Esophagus squamous epithelium (tissue), 4 donors: ENCODE measurements around the gene MUS81.

ENCODE experiments used
- CTCF ChIP-seq, 6 experiments: fragments of 450-650 bp in 4 of 6; fragments of 200-600 bp in 2 of 6; sonication (generic) in 2 of 6; IDR thresholded peaks; one replicate each; pipeline ENCODE4 v1.5.1; 2016 to 2019; ENCODE audit warnings: antibody characterized with exemption in 6 of 6, mild to moderate bottlenecking in 4 of 6, moderate library complexity in 4 of 6
- POLR2A ChIP-seq, 4 donors: fragments of 450-650 bp; IDR thresholded peaks; one replicate each; pipeline ENCODE4 v1.6.1; 2017; ENCODE audit warnings: antibody characterized with exemption in 4 of 4, mild to moderate bottlenecking in 4 of 4, moderate library complexity in 3 of 4

DNA sequence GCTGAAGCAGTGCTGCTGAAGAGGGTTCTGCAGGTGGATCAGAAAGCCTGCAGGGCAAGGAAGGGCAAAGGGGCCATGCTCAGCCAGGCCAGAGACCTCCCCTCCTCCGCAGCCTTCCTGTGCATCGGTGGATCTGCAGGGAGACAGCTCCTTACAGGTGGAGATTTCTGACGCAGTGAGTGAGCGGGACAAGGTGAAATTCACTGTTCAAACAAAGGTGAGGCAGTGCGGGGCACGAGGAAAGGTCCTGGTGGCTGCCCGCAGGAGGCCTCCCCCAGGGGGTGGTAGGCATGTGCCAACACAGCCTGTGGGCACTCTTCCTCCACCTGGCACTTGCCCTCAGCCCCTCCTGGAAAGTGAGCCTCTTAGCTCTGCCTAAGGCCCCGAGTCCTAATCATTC lies 10.9 kb upstream of the MUS81 start:
- TF ChIP-seq CTCF (IDR thresholded peaks at IDR 0.05) (no peak), POLR2A (IDR thresholded peaks at IDR 0.05) (no peak)
